Measurements from ENCODE around the gene TBC1D22A. TPM values are rescaled to one million over a fixed set of nuclear protein-coding genes. Genes with fewer than 3 reads are reported as not detected.

TBC1D22A gene
- total and polyA plus RNA-seq, 4 experiments from 2014 or later, result 20.6 to 49.2 (median 36.7) TPM

DNA sequence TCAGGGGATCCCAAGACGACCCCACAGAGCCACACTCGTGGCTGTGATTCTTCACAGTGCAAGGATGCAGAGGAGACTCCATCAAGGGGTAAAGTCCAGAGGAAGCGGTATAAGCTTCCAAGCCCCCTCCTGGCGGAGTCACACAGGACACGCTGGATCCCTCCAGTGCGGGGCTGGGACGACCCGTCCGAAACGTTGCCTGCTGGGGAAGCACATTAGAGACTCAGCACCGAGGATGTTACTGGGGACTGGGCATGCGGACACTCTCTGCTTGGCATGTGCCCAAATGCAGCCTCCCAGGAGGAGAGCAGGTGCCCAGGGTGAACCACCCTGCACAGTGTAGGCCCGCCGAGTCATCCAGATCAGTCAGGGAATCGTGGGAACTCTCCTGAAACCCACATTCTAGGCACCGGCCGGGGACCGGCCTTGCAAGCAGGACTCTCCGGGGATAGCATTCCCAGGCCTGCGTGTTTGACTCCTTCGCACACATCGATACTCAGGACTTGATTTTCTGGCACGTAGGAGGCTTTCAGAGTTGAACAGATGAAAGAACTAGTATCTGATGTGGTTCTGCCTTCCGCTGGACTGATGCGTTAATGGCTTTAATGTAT lies 229.8 kb downstream of the TBC1D22A start:
- intact Hi-C loops (cut with micrococcal nuclease), result no loop called here
- no peak overlapping the region for H3K4me3 Mint-ChIP-seq
- H3K27ac ChIP-seq (ENCODE audit: low read depth, low read length), result no peak overlapping the region
- H3K27ac Mint-ChIP-seq, result no peak overlapping the region
- H3K4me3 ChIP-seq (ENCODE audit: low read length in 2 of 2), result no peak overlapping the region
- no peaks in the 10 kb centered on the region for H3K27me3 Mint-ChIP-seq
- ChIA-PET POLR2A (ENCODE audit: partially characterized antibody) (no interaction called here), CTCF (ENCODE audit: partially characterized antibody) (no interaction called here)
- no peaks in the 10 kb centered on the region for H3K9me3 Mint-ChIP-seq
- no peaks in the 10 kb centered on the region for H3K27me3 ChIP-seq (ENCODE audit: insufficient read depth, low read length)
- no peaks in the 10 kb centered on the region for H3K4me1 ChIP-seq (ENCODE audit: insufficient read depth, low read length)
- H3K36me3 Mint-ChIP-seq, result peaks cover 27 to 43% of the 10 kb centered on the region in 2 donors
- H3K9me3 ChIP-seq (ENCODE audit: control insufficient read depth in 1 of 2, low read length in 2 of 2), result no peaks in the 10 kb centered on the region
- peaks cover 0 to 10% (median 4%) of the 10 kb centered on the region in 4 donors for H3K4me1 Mint-ChIP-seq
- no peak for DNase-seq
- H3K36me3 ChIP-seq (ENCODE audit: insufficient read depth, low read length), result peaks cover 24% of the 10 kb centered on the region

DNA sequence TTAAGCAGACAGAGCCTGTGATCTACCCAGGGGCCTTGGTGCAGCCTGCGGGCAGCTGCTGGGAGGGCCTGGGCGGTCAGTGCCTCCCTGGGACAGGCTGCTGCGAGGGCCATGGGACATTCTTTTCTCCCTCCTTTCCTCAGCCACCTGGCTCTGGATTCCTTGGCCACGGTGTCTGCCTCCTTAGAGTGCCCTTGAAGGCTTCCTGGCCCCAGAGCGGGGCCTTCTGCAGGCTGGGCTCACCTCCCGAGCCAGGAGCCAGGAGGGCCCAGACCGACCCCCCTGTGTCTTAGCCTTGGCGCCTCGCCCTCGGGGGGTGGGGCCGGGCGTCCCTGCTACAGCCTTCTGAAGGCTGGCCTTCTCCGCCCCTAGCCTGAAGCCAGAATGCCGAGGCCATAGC lies 231.2 kb downstream of the TBC1D22A start:
- H3K36me3 Mint-ChIP-seq, result peaks cover 30 to 51% of the 10 kb centered on the region in 2 donors
- H3K4me1 ChIP-seq (ENCODE audit: insufficient read depth, low read length), result no peaks in the 10 kb centered on the region

GRCh38 chr22:46994265-46994664 lies 231.8 kb downstream of the TBC1D22A start:
- Mint-ChIP-seq H3K9me3 (no peaks in the 10 kb centered on the region), H3K36me3 (peaks cover 36 to 53% of the 10 kb centered on the region in 2 donors), H3K27me3 (no peaks in the 10 kb centered on the region), H3K27ac (no peak overlapping the region), H3K4me1 (peaks cover under 1 to 8% (median 7%) of the 10 kb centered on the region in 4 donors), H3K4me3 (no peak overlapping the region)
- intact Hi-C loops (cut with micrococcal nuclease), result no loop called here
- H3K4me3 ChIP-seq (ENCODE audit: low read length in 2 of 2), result no peak overlapping the region
- H3K36me3 ChIP-seq (ENCODE audit: insufficient read depth, low read length), result peaks cover 31% of the 10 kb centered on the region
- POLR2A ChIA-PET (ENCODE audit: partially characterized antibody), result no interaction called here
- H3K4me1 ChIP-seq (ENCODE audit: insufficient read depth, low read length), result no peaks in the 10 kb centered on the region
- H3K9me3 ChIP-seq (ENCODE audit: control insufficient read depth in 1 of 2, low read length in 2 of 2), result no peaks in the 10 kb centered on the region
- H3K27ac ChIP-seq (ENCODE audit: low read depth, low read length), result no peak overlapping the region
- DNase-seq, result no peak
- CTCF ChIA-PET (ENCODE audit: partially characterized antibody), result no interaction called here
- no peaks in the 10 kb centered on the region for H3K27me3 ChIP-seq (ENCODE audit: insufficient read depth, low read length)

More for the DNA sequence above, 231.2 kb downstream of the TBC1D22A start:
- ChIA-PET POLR2A (ENCODE audit: partially characterized antibody) (no interaction called here), CTCF (ENCODE audit: partially characterized antibody) (no interaction called here)
- H3K27me3 ChIP-seq (ENCODE audit: insufficient read depth, low read length), result no peaks in the 10 kb centered on the region
- Mint-ChIP-seq H3K27ac (no peak overlapping the region), H3K4me1 (peaks cover 0 to 10% (median 3%) of the 10 kb centered on the region in 4 donors), H3K27me3 (no peaks in the 10 kb centered on the region), H3K4me3 (no peak overlapping the region), H3K9me3 (no peaks in the 10 kb centered on the region)
- no peak overlapping the region for H3K27ac ChIP-seq (ENCODE audit: low read depth, low read length)
- intact Hi-C loops (cut with micrococcal nuclease), result no loop called here
- H3K36me3 ChIP-seq (ENCODE audit: insufficient read depth, low read length), result peaks cover 31% of the 10 kb centered on the region
- no peak overlapping the region for H3K4me3 ChIP-seq (ENCODE audit: low read length in 2 of 2)
- DNase-seq, result no peak
- no peaks in the 10 kb centered on the region for H3K9me3 ChIP-seq (ENCODE audit: control insufficient read depth in 1 of 2, low read length in 2 of 2)

DNA sequence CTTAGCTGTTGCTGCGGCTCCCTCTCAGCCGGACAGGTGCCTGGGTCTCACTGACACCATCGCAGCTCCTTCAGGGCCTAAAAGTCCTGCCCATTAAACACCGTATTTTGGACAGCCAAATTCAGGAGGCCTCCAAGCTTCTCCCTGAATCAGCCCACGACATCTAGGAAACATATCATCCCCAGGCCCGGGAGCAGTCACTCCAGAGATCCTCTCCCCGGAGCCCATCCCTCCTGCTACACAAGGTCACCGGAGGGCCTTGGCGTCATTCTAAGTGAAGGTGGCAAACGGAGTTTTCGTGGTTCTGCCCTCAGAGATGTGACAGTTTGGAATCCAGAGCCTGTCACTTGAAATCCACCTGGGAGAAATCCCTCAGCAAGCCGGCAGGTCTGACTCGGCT lies 232.5 kb downstream of the TBC1D22A start:
- Mint-ChIP-seq H3K36me3 (peaks cover 40 to 53% of the 10 kb centered on the region in 2 donors), H3K4me3 (no peak overlapping the region), H3K27me3 (no peaks in the 10 kb centered on the region), H3K27ac (no peak overlapping the region), H3K9me3 (no peaks in the 10 kb centered on the region), H3K4me1 (peaks cover 5 to 13% (median 9%) of the 10 kb centered on the region in 4 donors)
- CTCF ChIA-PET (ENCODE audit: partially characterized antibody), result no interaction called here
- no peaks in the 10 kb centered on the region for H3K9me3 ChIP-seq (ENCODE audit: control insufficient read depth in 1 of 2, low read length in 2 of 2)
- no peak for DNase-seq
- peaks cover 31% of the 10 kb centered on the region for H3K36me3 ChIP-seq (ENCODE audit: insufficient read depth, low read length)
- H3K27me3 ChIP-seq (ENCODE audit: insufficient read depth, low read length), result no peaks in the 10 kb centered on the region
- no peak overlapping the region for H3K4me3 ChIP-seq (ENCODE audit: low read length in 2 of 2)
- H3K4me1 ChIP-seq (ENCODE audit: insufficient read depth, low read length), result no peaks in the 10 kb centered on the region
- POLR2A ChIA-PET (ENCODE audit: partially characterized antibody), result no interaction called here
- H3K27ac ChIP-seq (ENCODE audit: low read depth, low read length), result no peak overlapping the region
- intact Hi-C loops (cut with micrococcal nuclease), result no loop called here

GRCh38 chr22:46995501-46996360 lies 233.3 kb downstream of the TBC1D22A start:
- ChIA-PET POLR2A (ENCODE audit: partially characterized antibody) (no interaction called here), CTCF (ENCODE audit: partially characterized antibody) (no interaction called here)
- Mint-ChIP-seq H3K9me3 (no peaks in the 10 kb centered on the region), H3K27me3 (no peaks in the 10 kb centered on the region), H3K4me3 (no peak overlapping the region), H3K36me3 (peaks cover 42 to 54% of the 10 kb centered on the region in 2 donors), H3K4me1 (peaks cover 11 to 20% (median 15%) of the 10 kb centered on the region in 4 donors), H3K27ac (no peak overlapping the region)
- no peak overlapping the region for H3K27ac ChIP-seq (ENCODE audit: low read depth, low read length)
- intact Hi-C loops (cut with micrococcal nuclease), result no loop called here
- no peaks in the 10 kb centered on the region for H3K27me3 ChIP-seq (ENCODE audit: insufficient read depth, low read length)
- peaks cover 31% of the 10 kb centered on the region for H3K36me3 ChIP-seq (ENCODE audit: insufficient read depth, low read length)
- no peaks in the 10 kb centered on the region for H3K4me1 ChIP-seq (ENCODE audit: insufficient read depth, low read length)
- DNase-seq, result no peak
- no peak overlapping the region for H3K4me3 ChIP-seq (ENCODE audit: low read length in 2 of 2)
- no peaks in the 10 kb centered on the region for H3K9me3 ChIP-seq (ENCODE audit: control insufficient read depth in 1 of 2, low read length in 2 of 2)

DNA sequence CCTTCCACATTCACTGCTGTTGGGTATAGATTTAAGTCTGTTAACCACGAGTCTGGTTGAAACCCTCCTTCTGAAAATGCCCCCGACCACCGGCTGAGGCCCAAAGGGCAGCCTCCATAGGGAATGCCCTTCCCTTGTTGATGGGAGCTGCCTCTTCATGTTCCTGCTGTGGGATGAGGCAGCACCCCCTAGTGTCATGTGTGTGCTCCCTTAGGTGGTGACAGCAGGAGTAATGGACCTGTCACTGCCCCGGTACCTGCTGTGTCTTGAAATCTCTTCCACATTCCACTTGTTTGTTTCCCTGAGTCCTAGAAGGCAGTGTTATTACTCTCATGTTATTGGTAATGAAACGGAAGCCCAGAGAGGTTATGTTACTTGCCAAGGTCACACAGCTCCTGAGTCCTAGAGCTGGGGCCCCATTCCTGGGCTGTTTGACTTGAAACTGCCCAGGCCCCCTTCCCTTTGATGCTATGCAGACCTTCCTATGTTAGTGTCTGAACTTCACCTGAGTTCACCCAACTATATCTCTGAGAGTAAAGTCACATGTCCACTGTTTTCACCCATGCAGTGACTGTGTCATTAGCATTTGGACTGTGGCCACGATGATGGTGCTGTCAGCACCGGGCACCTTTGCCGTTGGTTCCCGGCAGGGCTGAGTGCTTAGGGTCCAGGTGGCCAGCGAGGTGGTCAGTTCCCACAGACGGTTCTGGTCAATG lies 234.3 kb downstream of the TBC1D22A start:
- Mint-ChIP-seq H3K36me3 (peaks cover 33 to 44% of the 10 kb centered on the region in 2 donors), H3K27ac (peak overlapping the region in 3 of 7 donors; percentile 17 to 56 (median 18)), H3K4me1 (peaks cover 14 to 20% (median 15%) of the 10 kb centered on the region in 4 donors), H3K27me3 (no peaks in the 10 kb centered on the region), H3K4me3 (no peak overlapping the region), H3K9me3 (no peaks in the 10 kb centered on the region)
- no peak overlapping the region for H3K27ac ChIP-seq (ENCODE audit: low read depth, low read length)
- no peaks in the 10 kb centered on the region for H3K27me3 ChIP-seq (ENCODE audit: insufficient read depth, low read length)
- CTCF ChIA-PET (ENCODE audit: partially characterized antibody), result no interaction called here
- no peaks in the 10 kb centered on the region for H3K4me1 ChIP-seq (ENCODE audit: insufficient read depth, low read length)
- DNase-seq, result no peak
- peaks cover 27% of the 10 kb centered on the region for H3K36me3 ChIP-seq (ENCODE audit: insufficient read depth, low read length)
- H3K4me3 ChIP-seq (ENCODE audit: low read length in 2 of 2), result no peak overlapping the region
- no peaks in the 10 kb centered on the region for H3K9me3 ChIP-seq (ENCODE audit: control insufficient read depth in 1 of 2, low read length in 2 of 2)
- intact Hi-C loops (cut with micrococcal nuclease), result no loop called here
- POLR2A ChIA-PET (ENCODE audit: partially characterized antibody), result no interaction called here

- no peaks in the 10 kb centered on the region for H3K27me3 Mint-ChIP-seq
- H3K4me3 Mint-ChIP-seq, result no peak overlapping the region
- CTCF ChIA-PET (ENCODE audit: partially characterized antibody), result no interaction called here
- no peaks in the 10 kb centered on the region for H3K4me1 ChIP-seq (ENCODE audit: insufficient read depth, low read length)
- no peak overlapping the region for H3K4me3 ChIP-seq (ENCODE audit: low read length in 2 of 2)
- no peak for DNase-seq
- POLR2A ChIA-PET (ENCODE audit: partially characterized antibody), result no interaction called here
- peaks cover 14 to 20% (median 15%) of the 10 kb centered on the region in 4 donors for H3K4me1 Mint-ChIP-seq
- no peaks in the 10 kb centered on the region for H3K27me3 ChIP-seq (ENCODE audit: insufficient read depth, low read length)
- H3K9me3 Mint-ChIP-seq, result no peaks in the 10 kb centered on the region
- intact Hi-C loops (cut with micrococcal nuclease), result no loop called here
- no peak overlapping the region for H3K27ac ChIP-seq (ENCODE audit: low read depth, low read length)
- peaks cover 20% of the 10 kb centered on the region for H3K36me3 ChIP-seq (ENCODE audit: insufficient read depth, low read length)
- H3K9me3 ChIP-seq (ENCODE audit: control insufficient read depth in 1 of 2, low read length in 2 of 2), result no peaks in the 10 kb centered on the region
- H3K36me3 Mint-ChIP-seq, result peaks cover 31 to 38% of the 10 kb centered on the region in 2 donors
- no peak overlapping the region for H3K27ac Mint-ChIP-seq
Observed at GRCh38 chr22:46997311-46997970, 235.0 kb downstream of the TBC1D22A start.

All from CD4-positive, alpha-beta memory T cell (primary cell).